ENCODE measurements around the gene ST8SIA4.
A peak's percentile ranks its signal among the peaks of the same experiment; 100 is the strongest.

ST8SIA4 gene

GRCh38 chr5:100775533-100775855 is 127.6 kb downstream of the ST8SIA4 start:
- H3K4me1 Mint-ChIP-seq, result peaks cover 30 to 42% of the 10 kb centered on the region in 2 donors
- no peak for DNase-seq
- H3K36me3 Mint-ChIP-seq, result no peaks in the 10 kb centered on the region
- no peaks in the 10 kb centered on the region for H3K27me3 Mint-ChIP-seq
- peaks cover 1 to 4% of the 10 kb centered on the region in 2 donors for H3K9me3 Mint-ChIP-seq
- no peak overlapping the region for H3K4me3 Mint-ChIP-seq
- H3K27ac Mint-ChIP-seq, result peak overlapping the region; percentile 85
- no peak for ATAC-seq (replicated peaks)

- DNase-seq, result no peak
- peaks cover 13 to 19% of the 10 kb centered on the region in 2 donors for H3K4me1 Mint-ChIP-seq
- H3K36me3 Mint-ChIP-seq, result no peaks in the 10 kb centered on the region
- peaks cover 1 to 4% of the 10 kb centered on the region in 2 donors for H3K9me3 Mint-ChIP-seq
- H3K27me3 Mint-ChIP-seq, result no peaks in the 10 kb centered on the region
- H3K27ac Mint-ChIP-seq, result no peak overlapping the region
- no peak for ATAC-seq (replicated peaks)
- H3K4me3 Mint-ChIP-seq, result no peak overlapping the region
Measured at GRCh38 chr5:100772548-100772947, 130.5 kb downstream of the ST8SIA4 start.

GRCh38 chr5:100772006-100772405 is 131.1 kb downstream of the ST8SIA4 start:
- ATAC-seq (replicated peaks), result no peak
- Mint-ChIP-seq H3K4me1 (peaks cover 12 to 17% of the 10 kb centered on the region in 2 donors), H3K36me3 (no peaks in the 10 kb centered on the region)

GRCh38 chr5:100771181-100771580 is 131.9 kb downstream of the ST8SIA4 start:
- Mint-ChIP-seq H3K36me3 (no peaks in the 10 kb centered on the region), H3K27ac (no peak overlapping the region), H3K27me3 (no peaks in the 10 kb centered on the region), H3K4me3 (no peak overlapping the region), H3K9me3 (peaks cover 1 to 4% of the 10 kb centered on the region in 2 donors), H3K4me1 (peaks cover 9 to 11% of the 10 kb centered on the region in 2 donors)
- ATAC-seq (replicated peaks), result no peak
- no peak for DNase-seq

More at GRCh38 chr5:100772006-100772405, 131.1 kb downstream of the ST8SIA4 start:
- Mint-ChIP-seq H3K27me3 (no peaks in the 10 kb centered on the region), H3K27ac (no peak overlapping the region), H3K9me3 (peaks cover 1 to 4% of the 10 kb centered on the region in 2 donors), H3K4me3 (no peak overlapping the region)
- DNase-seq, result no peak

GRCh38 chr5:100768221-100768620 is 134.9 kb downstream of the ST8SIA4 start:
- Mint-ChIP-seq H3K9me3 (no peaks in the 10 kb centered on the region), H3K4me3 (no peak overlapping the region), H3K4me1 (no peaks in the 10 kb centered on the region), H3K36me3 (no peaks in the 10 kb centered on the region), H3K27ac (no peak overlapping the region), H3K27me3 (no peaks in the 10 kb centered on the region)
- ATAC-seq (replicated peaks) (no peak), DNase-seq (no peak)

GRCh38 chr5:100762995-100763394 is 140.1 kb downstream of the ST8SIA4 start:
- no peaks in the 10 kb centered on the region for H3K27me3 Mint-ChIP-seq
- H3K9me3 Mint-ChIP-seq, result no peaks in the 10 kb centered on the region
- H3K4me3 Mint-ChIP-seq, result no peak overlapping the region
- H3K27ac Mint-ChIP-seq, result no peak overlapping the region
- DNase-seq, result no peak
- ATAC-seq (replicated peaks), result no peak
- no peaks in the 10 kb centered on the region for H3K36me3 Mint-ChIP-seq
- no peaks in the 10 kb centered on the region for H3K4me1 Mint-ChIP-seq

GRCh38 chr5:100762108-100762507 is 141.0 kb downstream of the ST8SIA4 start:
- Mint-ChIP-seq H3K27me3 (no peaks in the 10 kb centered on the region), H3K36me3 (no peaks in the 10 kb centered on the region), H3K27ac (no peak overlapping the region), H3K4me3 (no peak overlapping the region), H3K9me3 (no peaks in the 10 kb centered on the region), H3K4me1 (no peaks in the 10 kb centered on the region)
- DNase-seq (no peak), ATAC-seq (replicated peaks) (no peak)

GRCh38 chr5:100761192-100761591 is 141.9 kb downstream of the ST8SIA4 start:
- no peaks in the 10 kb centered on the region for H3K9me3 Mint-ChIP-seq
- DNase-seq (no peak), ATAC-seq (replicated peaks) (no peak)
- no peaks in the 10 kb centered on the region for H3K27me3 Mint-ChIP-seq
- no peaks in the 10 kb centered on the region for H3K36me3 Mint-ChIP-seq
- no peaks in the 10 kb centered on the region for H3K4me1 Mint-ChIP-seq
- H3K4me3 Mint-ChIP-seq, result no peak overlapping the region
- H3K27ac Mint-ChIP-seq, result no peak overlapping the region

- Mint-ChIP-seq H3K27me3 (no peaks in the 10 kb centered on the region), H3K36me3 (no peaks in the 10 kb centered on the region), H3K4me3 (no peak overlapping the region), H3K9me3 (no peaks in the 10 kb centered on the region), H3K27ac (no peak overlapping the region), H3K4me1 (no peaks in the 10 kb centered on the region)
- ATAC-seq (replicated peaks) (no peak), DNase-seq (no peak)
Measured at GRCh38 chr5:100760688-100761087, 142.4 kb downstream of the ST8SIA4 start.

- no peaks in the 10 kb centered on the region for H3K36me3 Mint-ChIP-seq
- no peaks in the 10 kb centered on the region for H3K9me3 Mint-ChIP-seq
- ATAC-seq (replicated peaks) (no peak), DNase-seq (no peak)
- no peak overlapping the region for H3K4me3 Mint-ChIP-seq
- H3K27ac Mint-ChIP-seq, result no peak overlapping the region
- no peaks in the 10 kb centered on the region for H3K27me3 Mint-ChIP-seq
- H3K4me1 Mint-ChIP-seq, result no peaks in the 10 kb centered on the region
Measured at GRCh38 chr5:100758780-100759179, 144.3 kb downstream of the ST8SIA4 start.

- Mint-ChIP-seq H3K9me3 (no peaks in the 10 kb centered on the region), H3K36me3 (no peaks in the 10 kb centered on the region), H3K4me3 (no peak overlapping the region), H3K27me3 (no peaks in the 10 kb centered on the region), H3K4me1 (no peaks in the 10 kb centered on the region), H3K27ac (no peak overlapping the region)
- ATAC-seq (replicated peaks), result no peak
- no peak for DNase-seq
Measured at GRCh38 chr5:100758306-100758705, 144.8 kb downstream of the ST8SIA4 start.

- H3K4me1 Mint-ChIP-seq, result no peaks in the 10 kb centered on the region
- H3K9me3 Mint-ChIP-seq, result no peaks in the 10 kb centered on the region
- H3K27ac Mint-ChIP-seq, result no peak overlapping the region
- no peak overlapping the region for H3K4me3 Mint-ChIP-seq
- no peak for ATAC-seq (replicated peaks)
- DNase-seq, result no peak
- H3K27me3 Mint-ChIP-seq, result peaks cover 0 to under 1% of the 10 kb centered on the region in 2 donors
- no peaks in the 10 kb centered on the region for H3K36me3 Mint-ChIP-seq
Measured at GRCh38 chr5:100757618-100758017, 145.5 kb downstream of the ST8SIA4 start.

All from stimulated activated naive B cell treated with anti-CD40 and anti-IgM and Interleukin-4, amounts not matched to agents 10 μg/mL and 1 μg/mL and 100 μg/mL, for 72 hours (primary cell).